GM10266 (cell line): ENCODE results near the gene HEXIM1.
"Not testable (repeated sequence)": the region's sequence is repeated elsewhere in the genome, so short reads cannot be mapped to it uniquely, and the experiment has no call there.

ENCODE experiments used
- DNase-seq: peaks from one replicate; pipeline ENCODE4 v3.0.0; 2012; ENCODE audit errors: extremely low spot score
- TF ChIP-seq, protein P1 (sequence below): IDR thresholded peaks from 2 replicates; pipeline ENCODE4 v1.5.1; 2012; ENCODE audit warnings: mild to moderate bottlenecking, low read depth; ENCODE audit not compliant: control insufficient read depth, insufficient read depth; ENCODE audit errors: missing control alignments

The HEXIM1 gene

DNA sequence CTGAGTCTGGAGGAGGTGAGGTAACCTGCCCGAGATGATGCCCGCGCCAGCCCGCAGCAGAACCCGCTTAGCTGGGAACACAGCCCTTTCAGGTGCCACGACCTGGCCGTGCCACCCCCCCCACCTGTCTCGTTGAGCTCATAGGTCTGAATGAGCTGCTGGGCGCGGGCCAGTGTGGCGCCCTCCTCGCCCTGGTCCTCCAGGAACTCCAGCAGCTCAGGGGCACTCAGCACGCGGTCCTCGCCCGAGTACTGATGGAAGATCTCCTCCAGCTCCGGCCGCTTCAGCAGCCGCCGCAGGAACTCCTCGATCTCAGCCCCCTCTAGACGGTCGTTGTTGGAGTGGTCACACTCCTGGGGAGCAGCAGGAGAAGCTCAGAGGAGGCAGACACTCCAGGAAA is 29.6 kb upstream of the HEXIM1 start:
- TF ChIP-seq, protein P1, sequence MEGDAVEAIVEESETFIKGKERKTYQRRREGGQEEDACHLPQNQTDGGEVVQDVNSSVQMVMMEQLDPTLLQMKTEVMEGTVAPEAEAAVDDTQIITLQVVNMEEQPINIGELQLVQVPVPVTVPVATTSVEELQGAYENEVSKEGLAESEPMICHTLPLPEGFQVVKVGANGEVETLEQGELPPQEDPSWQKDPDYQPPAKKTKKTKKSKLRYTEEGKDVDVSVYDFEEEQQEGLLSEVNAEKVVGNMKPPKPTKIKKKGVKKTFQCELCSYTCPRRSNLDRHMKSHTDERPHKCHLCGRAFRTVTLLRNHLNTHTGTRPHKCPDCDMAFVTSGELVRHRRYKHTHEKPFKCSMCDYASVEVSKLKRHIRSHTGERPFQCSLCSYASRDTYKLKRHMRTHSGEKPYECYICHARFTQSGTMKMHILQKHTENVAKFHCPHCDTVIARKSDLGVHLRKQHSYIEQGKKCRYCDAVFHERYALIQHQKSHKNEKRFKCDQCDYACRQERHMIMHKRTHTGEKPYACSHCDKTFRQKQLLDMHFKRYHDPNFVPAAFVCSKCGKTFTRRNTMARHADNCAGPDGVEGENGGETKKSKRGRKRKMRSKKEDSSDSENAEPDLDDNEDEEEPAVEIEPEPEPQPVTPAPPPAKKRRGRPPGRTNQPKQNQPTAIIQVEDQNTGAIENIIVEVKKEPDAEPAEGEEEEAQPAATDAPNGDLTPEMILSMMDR, result no peak
- no peak for DNase-seq

DNA sequence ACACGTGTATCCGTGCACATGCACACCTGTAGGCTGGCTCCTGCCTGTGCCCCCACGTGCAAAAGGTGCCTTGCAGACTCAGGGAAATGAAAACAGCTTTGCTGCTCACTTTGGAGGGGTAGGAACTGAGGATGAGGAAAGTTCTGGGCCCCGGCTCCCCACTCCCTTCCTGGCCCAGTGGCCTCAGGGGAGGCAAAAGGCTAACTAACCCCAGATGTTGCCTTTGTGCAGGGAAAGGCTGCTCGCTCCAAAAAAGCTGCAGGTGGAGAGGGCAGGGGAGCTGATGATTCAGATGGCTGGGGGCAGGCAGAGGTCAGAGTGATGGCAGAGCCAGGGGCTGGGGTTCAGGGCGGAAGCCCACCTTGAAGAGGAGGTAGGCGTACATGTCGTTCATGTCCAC is 28.3 kb upstream of the HEXIM1 start:
- DNase-seq, result no peak
- TF ChIP-seq, protein P1, result no peak

DNA sequence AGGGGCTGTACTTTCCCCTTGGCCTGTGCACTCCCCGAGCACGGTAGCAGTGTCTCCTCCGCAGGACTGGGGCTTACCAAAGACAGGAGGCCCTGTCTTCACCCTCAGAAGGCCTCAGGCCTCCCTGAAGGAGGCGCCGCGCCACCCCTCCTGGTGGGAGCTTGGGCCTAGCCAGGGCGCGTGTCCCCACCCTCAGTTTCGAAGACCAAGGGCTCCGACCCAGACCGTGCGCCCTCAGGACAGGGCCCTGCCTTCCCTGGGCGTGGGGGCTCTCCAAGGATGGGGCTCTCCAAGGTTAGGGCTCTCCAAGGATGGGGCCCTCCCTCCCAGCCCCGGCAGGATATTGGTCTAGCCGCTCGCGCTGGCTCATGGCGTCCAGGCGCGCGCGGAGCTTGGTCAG is 27.7 kb upstream of the HEXIM1 start:
- TF ChIP-seq, protein P1, result no peak
- no peak for DNase-seq

DNA sequence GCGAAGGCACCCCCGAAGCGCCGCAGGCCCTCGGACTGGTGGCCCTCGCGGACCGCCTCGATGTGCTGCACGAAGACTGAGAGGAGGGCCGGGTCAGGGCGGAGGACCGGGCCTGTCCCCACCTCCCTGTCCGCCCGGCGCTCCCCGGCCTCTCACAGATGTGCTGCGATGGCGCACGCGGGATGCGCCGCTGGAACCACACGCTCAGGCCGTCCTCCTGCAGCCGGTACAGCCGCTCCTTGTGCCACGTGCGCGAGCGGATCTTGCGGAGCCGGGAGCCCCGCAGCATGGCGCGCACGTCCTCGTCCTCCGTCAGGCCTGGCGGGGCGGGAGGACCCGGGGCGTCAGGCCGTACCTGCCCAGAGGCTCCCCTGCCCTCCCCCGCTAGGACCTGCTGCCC is 27.2 kb upstream of the HEXIM1 start:
- TF ChIP-seq, protein P1, result no peak
- no peak for DNase-seq

DNA sequence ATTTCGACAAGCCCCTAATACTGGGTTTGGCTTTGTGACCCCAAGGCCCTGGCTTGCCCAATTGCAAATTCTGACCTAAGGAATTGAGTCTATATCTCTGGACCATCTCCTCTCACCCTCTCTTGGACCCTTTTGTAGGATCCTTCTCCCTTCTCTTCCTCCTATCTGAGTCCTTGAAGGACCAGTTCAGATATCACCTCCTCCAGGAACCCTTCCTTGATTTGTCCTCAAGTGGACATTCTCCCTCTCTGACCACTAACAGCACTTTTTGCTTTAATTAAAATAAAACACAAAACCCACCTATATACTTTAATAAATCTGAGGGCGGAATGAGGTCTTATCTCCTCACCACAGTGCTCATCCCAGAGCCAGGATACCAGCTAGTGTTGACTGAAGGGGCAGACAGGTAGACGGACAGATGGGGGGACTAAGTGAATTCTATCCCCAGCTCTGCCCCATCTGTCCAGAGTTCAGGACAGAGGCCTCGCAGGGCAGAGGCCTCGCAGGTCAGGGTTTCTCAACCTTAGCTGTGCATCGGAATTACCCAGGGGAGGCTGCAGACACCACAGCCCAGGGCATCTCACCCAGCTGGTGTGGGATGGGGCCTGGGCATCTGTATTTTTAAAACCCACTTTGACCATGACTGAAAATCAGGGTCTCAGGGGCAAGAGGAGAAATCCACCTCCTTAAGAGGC is 25.1 kb upstream of the HEXIM1 start:
- DNase-seq, result no peak
- TF ChIP-seq, protein P1, result no peak

DNA sequence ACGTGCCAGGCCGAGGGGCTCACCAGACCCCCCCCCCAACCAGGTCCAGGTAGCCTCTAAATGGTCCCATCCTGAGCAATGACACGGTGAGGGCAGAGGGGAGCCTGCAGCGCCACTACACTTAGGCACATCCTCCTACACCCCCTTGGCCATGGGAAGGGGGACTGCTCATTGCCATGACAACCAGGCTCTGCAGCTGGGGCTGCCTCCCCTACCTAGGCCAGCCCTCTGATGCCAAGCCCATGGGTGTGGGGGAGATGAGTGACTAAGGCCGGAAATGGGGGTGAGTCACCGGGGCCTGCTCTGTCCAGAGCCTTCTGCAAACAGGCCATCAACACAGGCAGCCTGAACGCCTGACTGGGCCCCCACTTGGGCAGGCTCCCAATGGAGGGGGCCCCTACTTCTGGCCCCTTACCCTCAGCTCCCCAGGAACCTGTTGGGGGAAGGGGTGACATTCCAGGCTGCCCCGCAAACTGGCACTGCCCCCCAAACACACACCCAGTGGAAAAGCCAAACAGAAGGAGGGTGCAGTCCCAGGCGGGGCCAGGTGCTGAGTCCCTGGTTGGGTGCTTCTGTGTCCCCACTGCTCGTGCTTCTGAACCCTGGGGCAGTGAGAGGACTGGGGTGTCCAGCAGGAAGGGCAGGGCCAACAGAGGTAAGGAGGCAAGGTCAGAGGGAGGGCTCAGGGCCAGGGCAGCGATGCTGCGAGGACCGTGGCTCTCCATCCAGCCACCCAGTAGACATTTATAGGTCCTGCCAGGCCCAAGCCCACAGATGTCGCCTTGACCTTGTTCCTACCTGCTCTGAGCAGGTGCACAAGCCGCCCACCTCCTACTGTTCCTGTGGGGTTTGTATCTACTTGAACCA is 24.1 kb upstream of the HEXIM1 start:
- no peak for DNase-seq
- TF ChIP-seq, protein P1, result no peak

DNA sequence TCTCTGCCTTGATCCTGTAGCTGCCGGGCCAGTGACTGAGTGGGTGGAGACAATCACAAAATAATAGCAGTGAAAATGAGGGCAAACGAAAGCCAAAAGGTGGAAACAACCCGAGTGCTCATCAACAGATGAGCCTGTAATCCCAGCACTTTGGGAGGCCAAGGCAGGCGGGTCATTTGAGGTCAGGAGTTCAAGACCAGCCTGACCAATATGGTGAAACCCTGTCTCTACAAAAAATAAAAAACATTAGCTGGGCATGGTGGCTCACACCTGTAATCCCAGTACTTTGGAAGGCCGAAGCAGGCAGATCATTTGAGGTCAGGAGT is 23.5 kb upstream of the HEXIM1 start:
- not testable (repeated sequence) for DNase-seq
